GM12891 (cell line): ENCODE measurements around the gene STIM1.

Source experiments
- POLR2A ChIP-seq: IDR thresholded peaks from 2 replicates; pipeline ENCODE4 v1.6.1; 2011; ENCODE audit warnings: low read depth, low read length, control low read depth
- POLR2AphosphoS5 ChIP-seq: IDR thresholded peaks from 2 replicates; pipeline ENCODE4 v1.6.1; 2011; ENCODE audit warnings: low read depth, low read length, control low read depth

DNA sequence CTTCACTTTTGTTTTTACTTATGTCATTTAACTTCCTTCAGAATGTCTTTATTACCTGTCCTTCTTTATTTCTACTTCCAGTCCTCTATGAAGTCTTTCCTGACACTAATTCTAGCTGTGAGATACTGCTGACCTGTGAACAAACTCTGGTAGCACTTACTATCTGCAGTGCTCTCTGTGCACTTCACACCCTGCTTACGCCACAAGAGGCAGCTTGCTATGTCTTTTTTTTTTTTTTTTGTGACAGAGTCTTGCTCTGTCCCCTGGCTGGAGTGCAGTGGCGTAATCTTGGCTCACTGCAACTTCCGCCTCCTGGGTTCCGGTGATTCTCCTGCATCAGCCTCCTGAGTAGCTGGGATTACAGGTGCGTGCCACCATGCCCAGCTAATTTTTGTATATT lies 10.7 kb downstream of the STIM1 start:
- TF ChIP-seq POLR2AphosphoS5 (no peak), POLR2A (no peak)
